Left cardiac atrium (tissue), 4 donors: ENCODE results near the gene LYSMD4. TPM values are rescaled to one million over a fixed set of nuclear protein-coding genes. Genes with fewer than 3 reads are reported as not detected.
A peak's percentile ranks its signal among the peaks of the same experiment; 100 is the strongest.
"Not testable (repeated sequence)": the region's sequence is repeated elsewhere in the genome, so short reads cannot be mapped to it uniquely, and the experiment has no call there.

Source experiments
- ATAC-seq, 2 donors: fragments of 200-7000 bp; cut with Tn5 transposase; one replicate each; pipeline ENCODE4 v1.9.1; 2020; ENCODE audit warnings: mild to moderate bottlenecking in 2 of 2, moderate library complexity in 2 of 2
- DNase-seq: peaks from one replicate; pipeline ENCODE4 v3.0.0-alpha.2; 2020
- intact Hi-C, 2 donors: fragments of 100-400 bp; cut with DNase I; formaldehyde crosslinking; loops; one replicate each; pipeline versions ENCODE4 v1.14.1 to v1.15.1; 2022 to 2023
- long read RNA-seq: library from polyadenylated mRNA; unstranded; transcript quantifications from one replicate; pipeline ENCODE4 v2.0.0, GENCODE V29; 2021
- total RNA-seq, 2 donors: library from RNA; stranded (reverse); fragmentation: NEBNext Ultra II Directional; extraction: Animal tissue kit (Norgen Biotek cat#: 25700); gene quantifications; one replicate each; pipeline ENCODE4 v1.2.1, GENCODE V29; 2021
- donor health status: DM: no; HTN: yes; CAD: no.
- donor health status: DM: no; HTN: yes; CAD: no; lungs with severe emphysema.
- donor health status: DM: yes; HTN: yes; CAD: no.
- donor health status: Dilated cardiomyopathy.

LYSMD4 gene
- total RNA-seq, result 10 to 100 TPM in 1 of 2 donors, 1 to 10 TPM in 1; 7.8 to 11.5 TPM
- long read RNA-seq, transcript LYSMD4-211 (3 exons, 2,356 nt), result major isoform, 5 of 24 reads
- long read RNA-seq, partial matches to known transcripts, result 0 of 24 reads
- long read RNA-seq, other reads (novel, unspliced or antisense), result 14 of 24 reads

DNA sequence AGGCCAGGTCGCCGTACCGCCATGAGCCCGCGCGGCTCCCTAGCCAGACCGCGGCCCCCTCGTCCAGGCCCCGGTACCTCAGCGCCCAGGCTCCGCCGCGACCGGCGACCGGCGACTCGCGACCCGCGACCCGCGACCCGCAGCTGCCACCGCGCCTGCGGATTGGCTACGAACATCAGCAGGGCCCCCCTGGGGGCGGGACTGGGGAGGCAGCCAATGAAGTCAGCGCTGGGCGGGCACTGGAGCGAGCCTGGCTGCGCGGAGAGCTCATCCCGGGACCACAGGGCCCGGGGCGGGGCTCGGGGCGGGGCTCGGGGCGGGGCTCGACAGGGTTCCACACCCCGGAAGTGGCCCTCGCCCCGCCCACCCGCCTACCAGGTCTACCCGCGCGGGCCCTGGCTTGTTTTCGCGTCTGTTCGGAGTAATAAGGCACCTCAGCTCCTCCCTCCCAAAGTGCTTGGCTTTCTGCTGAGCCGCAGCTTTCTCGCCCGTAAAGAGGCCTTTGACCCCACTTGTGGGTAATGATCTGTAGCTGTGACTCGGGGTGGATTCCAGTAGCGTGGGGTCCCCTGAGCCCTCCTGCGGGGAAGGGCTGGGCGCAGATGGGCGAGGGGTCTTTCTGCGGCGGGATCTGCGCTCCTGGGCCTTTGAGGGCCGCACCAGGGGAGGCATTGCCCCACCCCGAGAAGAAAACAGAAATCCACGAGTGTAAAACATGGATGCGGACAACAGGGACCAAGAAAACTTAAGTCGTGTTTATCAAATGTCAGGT is at the start of gene LYSMD4:
Gene LYSMD4 (minus strand): TSS at position 170 of the 772 bp plus-strand sequence. CDS start 1,438 bp downstream, outside the sequence.
- ATAC-seq (peak; percentile 98 to 99), DNase-seq (peak; percentile 99)
- intact Hi-C loops, result loop anchor here in 1 of 2 donors (5.0 kb wide), 1 partner anchor 461 kb away; no protein-coding TSS in a partner anchor

DNA sequence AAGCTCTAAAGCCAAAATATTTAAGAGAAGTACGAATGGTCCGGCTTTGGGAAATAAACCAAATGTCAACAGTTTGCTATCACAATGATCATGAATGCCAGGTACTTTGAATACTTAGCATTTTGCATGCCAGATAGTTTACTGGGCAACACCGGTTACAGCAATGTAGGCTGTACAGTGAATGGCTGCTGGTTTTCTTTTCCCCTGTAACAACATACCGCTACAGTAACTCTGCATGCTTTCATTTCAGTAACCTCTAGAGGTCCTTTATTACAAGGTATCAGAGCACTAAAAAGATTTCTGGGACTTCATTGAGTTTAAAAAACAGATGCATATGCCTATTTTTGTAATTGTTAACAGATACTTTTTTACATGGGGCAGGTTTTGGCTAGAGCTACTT is 48.8 kb upstream of the LYSMD4 start:
- DNase-seq, intact Hi-C loops: not testable (repeated sequence)
- peak in 1 of 2 donors; percentile 26 for ATAC-seq

GRCh38 chr15:99777144-99777543 is 43.9 kb upstream of the LYSMD4 start:
- intact Hi-C loops, result no loop called here
- no peak for DNase-seq
- no peak for ATAC-seq

GRCh38 chr15:99764522-99764921 is 31.3 kb upstream of the LYSMD4 start:
- intact Hi-C loops, result no loop called here
- ATAC-seq (no peak), DNase-seq (no peak)

DNA sequence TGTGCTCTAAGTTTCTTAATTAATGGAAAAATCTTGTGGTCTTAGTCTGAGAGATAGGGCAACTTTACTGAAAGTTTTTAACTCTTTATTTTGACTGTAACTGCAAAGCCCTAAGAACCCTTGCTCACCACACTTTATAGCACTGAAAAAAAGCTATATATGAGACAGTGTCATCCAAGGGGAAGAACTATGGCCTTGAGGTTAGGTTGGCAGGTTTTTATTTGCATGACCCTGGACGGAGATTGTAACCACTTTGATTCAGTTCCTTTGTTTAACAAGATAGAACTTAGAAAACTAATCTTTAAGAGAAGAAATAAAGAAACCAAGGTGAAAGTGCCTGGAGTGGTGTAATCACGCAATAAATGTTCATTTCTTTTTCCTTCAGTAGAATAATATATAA is 30.6 kb upstream of the LYSMD4 start:
- DNase-seq (no peak), ATAC-seq (no peak)
- intact Hi-C loops, result no loop called here

DNA sequence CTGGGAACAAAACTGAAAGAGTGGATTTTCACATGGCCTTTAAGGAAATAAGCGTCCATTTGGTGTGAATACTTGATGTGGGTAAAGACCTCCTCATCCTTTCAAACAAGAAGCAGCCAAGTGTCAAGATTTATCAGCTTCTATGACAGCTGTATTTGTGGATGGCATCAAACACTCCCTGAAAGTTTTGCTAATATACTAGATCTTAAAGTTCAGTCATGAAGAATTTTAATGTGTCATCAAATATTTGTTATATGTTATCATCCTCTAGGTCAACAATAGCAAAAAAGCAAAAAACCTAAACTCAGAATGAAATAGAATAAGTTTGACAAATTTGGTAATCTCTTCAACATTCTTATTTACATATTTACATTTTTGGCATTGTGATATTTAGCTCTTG is 29.1 kb upstream of the LYSMD4 start:
- ATAC-seq, result no peak
- intact Hi-C loops, result no loop called here
- DNase-seq, result no peak

DNA sequence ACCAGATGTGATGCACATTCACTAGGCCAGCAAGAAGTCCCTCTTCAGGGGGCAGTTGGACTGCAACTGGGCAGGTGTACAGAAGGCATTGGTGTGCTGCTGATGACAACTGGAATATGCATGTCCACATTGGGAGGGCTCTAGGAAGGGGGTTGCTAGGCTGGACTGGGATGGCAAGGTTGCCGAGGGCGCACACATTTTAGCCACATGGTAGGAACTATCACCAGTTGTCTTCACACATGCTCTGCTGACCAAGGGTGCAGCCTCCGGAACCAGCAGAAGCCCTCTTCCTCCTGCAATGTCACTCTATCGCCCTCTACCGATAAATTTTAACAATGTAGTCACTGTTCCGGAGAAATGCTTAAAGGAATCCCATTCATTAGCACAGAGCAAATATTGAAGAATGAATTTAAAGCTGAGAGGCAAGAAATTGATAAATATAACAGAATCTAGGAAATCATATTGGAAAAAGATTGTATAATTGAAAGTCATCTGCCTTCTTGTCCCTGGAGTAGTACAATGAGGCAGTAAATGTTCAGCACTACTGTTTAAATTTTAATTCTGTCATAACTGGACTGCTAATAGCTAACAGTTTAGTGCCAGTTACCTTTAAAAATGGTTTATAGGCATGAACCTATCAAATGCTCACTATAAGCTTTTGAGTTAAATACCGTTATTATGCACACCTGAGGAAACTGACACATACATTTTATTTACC is 22.6 kb upstream of the LYSMD4 start:
- intact Hi-C loops, result loop anchor here (2.0 to 10.0 kb wide), 3 partner anchors 469 to 481 kb away; no protein-coding TSS in a partner anchor
- DNase-seq, result peak; percentile 38
- ATAC-seq, result peak; percentile 85 to 89

GRCh38 chr15:99753066-99753465 is 19.8 kb upstream of the LYSMD4 start:
- ATAC-seq, result no peak
- intact Hi-C loops, result loop anchor here in 1 of 2 donors (10.0 kb wide), 1 partner anchor 478 kb away; no protein-coding TSS in a partner anchor

GRCh38 chr15:99752556-99752955 is 19.3 kb upstream of the LYSMD4 start:
- DNase-seq (no peak), ATAC-seq (no peak)
- intact Hi-C loops, result loop anchor here in 1 of 2 donors (10.0 kb wide), 1 partner anchor 478 kb away; no protein-coding TSS in a partner anchor

More at GRCh38 chr15:99753066-99753465, 19.8 kb upstream of the LYSMD4 start:
- no peak for DNase-seq

GRCh38 chr15:99750326-99750725 is 17.1 kb upstream of the LYSMD4 start:
- not testable (repeated sequence) for ATAC-seq, DNase-seq
- intact Hi-C loops, result loop anchor here in 1 of 2 donors (10.0 kb wide), 1 partner anchor 476 kb away; no protein-coding TSS in a partner anchor

DNA sequence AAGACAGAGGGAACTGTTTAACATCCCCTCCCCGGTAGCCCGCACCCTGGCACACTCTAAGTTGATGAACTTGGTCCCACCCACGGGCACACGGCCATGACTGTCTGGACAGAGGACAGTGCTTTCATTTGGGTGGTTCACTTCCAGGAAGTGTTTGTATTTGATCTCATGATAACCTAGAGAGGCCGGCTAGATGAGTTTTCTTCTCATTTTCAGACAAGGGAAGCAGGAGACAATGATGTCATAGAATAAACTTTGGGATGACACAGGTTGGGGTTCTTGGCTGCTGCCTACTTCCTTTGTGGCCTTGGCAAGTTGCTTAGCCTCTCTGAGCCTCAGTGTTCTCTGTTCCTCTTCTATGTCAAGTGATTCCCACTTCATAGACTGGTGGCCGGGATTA is 16.1 kb upstream of the LYSMD4 start:
- ATAC-seq, result peak in 1 of 2 donors; percentile 69
- peak; percentile 66 for DNase-seq
- intact Hi-C loops, result no loop called here

DNA sequence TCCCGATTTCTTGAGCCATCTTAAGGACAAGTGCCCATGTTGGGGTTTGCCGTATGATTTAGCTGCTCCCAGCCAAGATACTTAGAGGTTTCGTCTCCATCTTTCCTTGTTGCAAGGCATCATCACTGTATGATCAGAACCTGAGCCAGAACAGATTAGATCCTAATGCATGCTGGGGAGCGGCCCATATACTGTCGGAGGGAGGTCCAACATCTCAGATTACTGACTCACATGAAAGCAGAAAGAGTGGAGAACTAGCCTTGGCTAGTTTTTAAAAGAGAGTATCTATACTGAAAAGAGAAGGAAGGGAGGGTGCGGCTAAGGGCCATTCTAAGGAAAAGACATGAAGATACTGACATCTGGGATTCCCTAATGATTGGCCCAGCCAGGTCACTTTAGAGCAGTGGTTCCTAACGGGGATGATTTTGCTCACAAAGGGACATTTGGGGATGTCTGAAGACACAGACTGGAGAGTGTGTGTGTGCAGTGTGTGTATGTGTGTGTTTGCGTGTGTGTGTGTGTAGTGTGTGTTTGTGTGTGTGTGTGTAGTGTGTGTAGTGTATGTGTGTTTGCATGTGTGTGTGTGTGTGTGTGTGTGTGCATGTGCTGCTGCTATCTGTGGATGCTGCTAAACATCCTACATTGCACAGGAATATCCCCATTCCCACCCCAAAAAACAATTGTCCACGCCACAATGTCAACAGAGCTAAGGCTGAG is 12.3 kb upstream of the LYSMD4 start:
- DNase-seq, result no peak
- intact Hi-C loops, result no loop called here
- no peak for ATAC-seq

GRCh38 chr15:99744142-99744541 is 10.9 kb upstream of the LYSMD4 start:
- DNase-seq (no peak), ATAC-seq (no peak)
- intact Hi-C loops, result no loop called here

- no peak for ATAC-seq
- no peak for DNase-seq
- intact Hi-C loops, result no loop called here
These were observed 8.6 kb upstream of the LYSMD4 start for GRCh38 chr15:99741835-99742234.

DNA sequence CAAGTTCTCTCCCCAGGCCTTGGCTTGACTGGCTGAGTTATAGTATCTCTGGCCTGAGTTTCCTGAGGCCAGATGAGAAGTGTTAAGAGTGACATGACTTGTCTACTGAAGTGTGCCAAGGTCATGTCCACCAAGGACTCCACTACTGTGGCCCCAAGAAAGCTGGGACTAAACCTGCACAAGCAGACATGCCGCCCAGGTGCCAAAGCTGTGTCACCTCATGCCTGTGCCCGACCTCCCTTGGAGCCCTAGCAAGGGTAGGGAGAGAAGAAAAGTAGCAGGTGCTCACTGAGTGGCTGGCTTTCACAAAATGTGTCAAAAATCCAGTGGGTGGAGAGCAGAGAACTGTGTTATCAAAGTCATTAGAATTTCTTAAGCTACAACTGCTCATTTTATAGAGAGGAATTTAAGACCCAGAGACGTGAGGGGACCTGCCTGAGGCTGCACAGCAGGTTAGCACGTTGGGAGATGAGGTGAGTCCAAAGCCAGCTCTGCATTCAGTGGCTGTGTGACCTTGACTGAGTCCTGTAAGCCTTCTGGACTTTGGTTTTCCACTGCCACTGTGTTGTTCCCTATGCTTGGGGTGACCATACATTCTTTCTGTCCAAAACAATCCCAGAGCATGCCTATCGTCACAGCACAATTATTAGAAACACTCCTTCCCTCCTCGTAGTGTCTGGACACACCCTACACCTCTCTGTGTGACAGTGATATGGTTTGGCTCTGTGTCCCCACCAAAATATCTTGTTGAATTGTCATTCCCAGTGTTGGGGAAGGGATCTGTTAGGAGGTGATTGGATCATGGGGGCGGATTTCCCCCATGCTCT is 5.0 kb upstream of the LYSMD4 start:
- intact Hi-C loops, result no loop called here
- ATAC-seq (no peak), DNase-seq (no peak)

- ATAC-seq, result no peak
- intact Hi-C loops, result no loop called here
- no peak for DNase-seq
These were observed 3.5 kb upstream of the LYSMD4 start for GRCh38 chr15:99736702-99737101.

GRCh38 chr15:99735868-99736267 is 2.6 kb upstream of the LYSMD4 start:
- intact Hi-C loops, result no loop called here
- DNase-seq (no peak), ATAC-seq (no peak)

DNA sequence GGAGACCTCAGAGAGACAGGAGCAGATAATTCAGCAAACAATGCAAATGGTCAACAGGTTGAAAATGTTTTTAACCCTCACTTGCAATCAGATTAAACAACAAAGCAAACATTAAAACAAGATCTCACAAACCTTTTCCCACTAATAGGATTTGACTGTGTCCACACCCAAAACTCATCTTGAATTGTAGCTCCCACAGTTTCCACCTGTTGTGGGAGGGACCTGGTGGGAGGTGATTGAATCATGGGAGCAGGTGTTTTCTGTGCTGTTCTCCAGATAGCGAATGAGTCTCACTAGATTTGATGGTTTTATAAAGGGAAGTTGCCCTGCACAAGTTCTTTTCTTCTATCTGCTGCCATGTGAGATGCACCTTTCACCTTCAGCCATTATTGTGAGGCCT is 1.3 kb upstream of the LYSMD4 start:
- intact Hi-C loops, result loop anchor here in 1 of 2 donors (5.0 kb wide), 1 partner anchor 462 kb away; no protein-coding TSS in a partner anchor
- ATAC-seq (no peak), DNase-seq (no peak)
